Stimulated activated CD4-positive, alpha-beta T cell treated with anti-CD3 and anti-CD28 coated beads, TNF-alpha, amount 100 ng/mL, for 24 hours (primary cell): ENCODE data around the gene RGS3.
"Not testable (repeated sequence)": the region's sequence is repeated elsewhere in the genome, so short reads cannot be mapped to it uniquely, and the experiment has no call there.

ENCODE experiments used
- DNase-seq, 3 experiments: peaks; one replicate each; pipeline ENCODE4 v3.0.0-alpha.2; 2020; ENCODE audit warnings: low read depth in 3 of 3

Gene RGS3

DNA sequence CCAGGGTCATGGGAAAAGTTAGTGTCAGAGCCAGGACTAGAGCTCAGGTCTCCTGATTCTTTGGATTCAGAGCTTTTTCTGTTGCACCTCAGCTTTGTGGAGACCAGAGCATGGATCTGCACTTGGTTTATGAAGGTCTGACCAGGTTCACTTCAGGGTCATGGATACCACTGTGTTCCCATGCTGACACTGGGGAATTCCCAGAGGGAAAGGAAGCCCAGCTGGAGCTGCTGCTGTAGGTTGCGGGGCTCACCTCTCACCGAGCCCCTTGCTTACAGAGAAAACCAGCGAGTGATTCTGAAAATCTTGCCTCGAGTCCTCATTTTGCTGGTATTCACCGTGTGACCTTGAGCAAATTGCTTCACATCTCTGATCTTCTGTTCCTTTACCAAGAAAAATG lies 83.0 kb downstream of the RGS3 start:
- DNase-seq, result no peak

DNA sequence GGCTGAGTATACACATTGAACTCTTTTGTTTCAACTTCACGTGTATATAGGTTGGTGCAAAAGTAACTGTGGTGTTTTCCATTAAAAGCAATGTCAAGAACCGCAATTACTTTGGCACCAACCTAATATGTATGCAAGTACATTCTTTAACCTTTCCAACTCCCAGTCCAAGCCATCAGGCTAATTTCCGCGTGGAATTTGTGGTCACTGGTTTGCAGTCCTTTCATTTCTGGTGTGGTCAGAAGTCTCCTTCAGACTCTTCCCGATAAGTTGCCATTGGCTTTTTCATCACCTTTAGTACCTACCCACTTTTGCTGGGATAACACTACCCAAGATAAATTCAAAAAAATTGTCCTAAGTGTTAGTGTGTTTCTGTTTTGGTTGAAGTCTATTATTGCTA lies 84.0 kb downstream of the RGS3 start:
- DNase-seq, result no peak

DNA sequence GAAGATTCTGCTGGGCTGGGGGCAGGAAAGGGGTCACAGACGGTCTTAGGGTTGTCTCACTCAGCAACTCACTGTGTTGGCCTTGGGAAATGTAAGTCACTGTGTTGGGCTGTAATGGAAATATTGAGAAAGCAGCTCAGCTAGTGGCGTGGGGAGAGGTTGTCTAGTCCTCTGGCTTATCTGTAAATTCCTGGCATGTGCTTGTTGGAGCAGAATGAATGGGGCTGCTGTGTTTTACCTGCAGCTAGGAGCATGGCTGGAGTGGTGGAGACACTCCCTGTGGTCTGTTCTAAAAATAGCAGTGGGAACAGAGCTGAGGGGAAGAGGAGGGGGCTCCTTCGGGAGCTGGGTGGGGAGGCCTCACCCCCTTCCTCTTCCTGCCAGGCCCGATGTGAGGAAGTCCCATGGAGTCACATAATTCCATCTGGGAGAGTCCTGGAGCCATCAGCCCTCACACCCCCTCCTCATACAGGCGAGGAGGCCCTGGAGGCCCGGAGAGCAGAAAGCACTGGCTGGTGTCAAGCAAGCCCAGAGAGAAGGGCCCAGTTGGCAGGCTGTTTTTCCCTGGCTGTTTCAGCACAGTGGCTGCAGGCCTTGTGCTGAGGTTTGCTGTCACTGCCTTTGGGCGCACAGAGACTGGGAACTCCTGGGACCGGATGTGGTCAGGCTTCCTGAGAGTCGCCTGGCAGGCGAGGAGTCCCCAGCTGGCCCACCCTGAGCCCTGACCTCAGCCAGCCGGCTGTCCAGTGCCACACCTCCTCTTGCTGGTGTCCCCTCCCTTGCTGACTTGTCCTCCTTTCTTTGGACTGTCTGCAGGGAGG lies 84.9 kb downstream of the RGS3 start:
- DNase-seq, result peak; percentile 11 to 27 (median 20)

DNA sequence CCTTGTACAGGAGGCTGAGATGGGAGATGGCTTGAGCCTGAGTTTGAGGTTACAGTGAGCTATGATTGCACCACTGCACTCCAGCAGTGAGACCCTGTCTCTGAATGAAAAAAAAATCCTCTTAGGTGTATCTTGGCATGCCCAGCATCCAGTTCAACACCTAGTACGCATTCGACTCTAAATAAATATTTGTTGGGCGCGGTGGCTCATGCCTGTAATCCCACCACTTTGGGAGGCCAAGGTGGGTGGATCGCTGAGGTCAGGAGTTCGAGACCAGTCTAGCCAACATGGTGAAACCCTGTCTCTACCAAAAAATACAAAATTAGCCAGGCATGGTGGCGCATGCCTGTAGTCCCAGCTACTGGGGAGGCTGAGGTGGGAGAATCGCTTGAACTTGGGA lies 86.4 kb downstream of the RGS3 start:
- not testable (repeated sequence) for DNase-seq

DNA sequence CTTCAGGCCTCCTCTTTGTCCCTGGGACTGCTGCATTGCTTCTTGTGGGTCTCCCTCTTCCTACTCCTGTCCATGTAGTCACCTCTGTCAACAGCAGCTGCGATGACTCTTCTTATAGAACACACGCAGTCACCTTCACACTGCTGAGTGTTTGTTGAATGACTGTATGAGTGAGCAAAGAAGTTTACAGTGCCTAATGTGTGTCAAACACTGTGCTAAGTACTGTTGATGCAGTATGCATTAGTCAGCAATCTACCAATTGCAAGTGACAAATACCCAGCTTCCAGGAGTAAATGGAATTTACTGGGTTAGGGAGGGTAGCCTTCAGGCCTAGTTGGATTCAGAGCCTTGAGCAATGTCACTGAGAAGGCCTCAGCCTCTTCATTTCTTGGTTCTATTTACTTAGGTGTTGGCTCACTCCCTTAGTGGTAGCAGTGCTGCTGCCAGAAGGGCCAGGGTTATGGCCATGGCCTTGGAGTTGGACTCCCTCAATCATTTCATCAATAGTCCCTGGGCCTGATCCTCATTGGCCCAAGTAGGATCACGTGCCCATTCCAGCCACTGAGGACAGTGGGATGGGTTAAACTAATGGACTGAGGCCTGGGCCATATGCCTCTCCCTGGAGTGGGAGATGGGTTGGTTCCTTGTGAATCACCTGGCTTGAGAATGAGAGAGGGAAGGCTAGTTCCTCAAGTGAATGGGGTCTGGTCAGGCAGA lies 93.5 kb downstream of the RGS3 start:
- DNase-seq, result no peak

DNA sequence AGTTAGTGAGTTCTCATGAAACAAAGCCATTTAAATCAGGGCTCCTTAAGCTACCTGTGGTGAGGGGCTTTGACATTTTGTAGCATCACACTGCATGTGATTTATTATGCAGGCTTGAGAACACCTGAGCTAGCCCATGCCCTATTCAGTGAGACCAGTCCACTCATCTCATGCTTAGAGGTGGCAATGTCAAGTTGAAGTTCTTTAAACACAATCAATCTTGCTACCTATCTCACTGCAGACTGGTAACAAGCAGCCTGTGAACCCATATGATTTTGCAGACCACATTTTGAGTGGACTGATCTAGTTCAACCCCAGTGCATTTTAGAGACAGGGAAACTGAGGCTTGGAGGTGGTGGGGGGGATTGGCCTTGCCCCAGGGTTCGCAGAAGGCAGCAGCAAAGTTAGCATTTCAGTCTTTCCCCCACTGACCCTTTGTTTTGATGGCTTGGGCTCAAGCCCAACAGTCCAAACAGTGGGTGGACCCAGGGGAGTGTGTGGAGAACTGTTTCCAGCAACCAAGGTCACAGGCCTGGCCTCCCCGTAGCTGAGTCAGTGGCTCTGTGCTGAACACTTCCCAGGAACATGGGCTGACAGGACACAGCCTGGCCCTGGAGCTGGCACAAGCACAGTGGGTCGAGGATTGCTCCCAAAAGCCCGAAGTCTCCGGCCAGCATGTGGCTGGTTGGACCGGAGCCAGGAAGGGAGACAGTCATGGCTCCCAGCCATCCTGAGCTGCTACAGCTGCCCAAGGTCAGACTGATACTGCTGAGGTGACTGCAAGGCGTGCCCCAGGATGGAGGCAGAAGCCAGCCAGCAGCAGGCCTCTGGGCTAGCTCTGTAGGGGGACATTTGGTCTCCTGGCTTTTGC lies 95.3 kb downstream of the RGS3 start:
- no peak for DNase-seq

DNA sequence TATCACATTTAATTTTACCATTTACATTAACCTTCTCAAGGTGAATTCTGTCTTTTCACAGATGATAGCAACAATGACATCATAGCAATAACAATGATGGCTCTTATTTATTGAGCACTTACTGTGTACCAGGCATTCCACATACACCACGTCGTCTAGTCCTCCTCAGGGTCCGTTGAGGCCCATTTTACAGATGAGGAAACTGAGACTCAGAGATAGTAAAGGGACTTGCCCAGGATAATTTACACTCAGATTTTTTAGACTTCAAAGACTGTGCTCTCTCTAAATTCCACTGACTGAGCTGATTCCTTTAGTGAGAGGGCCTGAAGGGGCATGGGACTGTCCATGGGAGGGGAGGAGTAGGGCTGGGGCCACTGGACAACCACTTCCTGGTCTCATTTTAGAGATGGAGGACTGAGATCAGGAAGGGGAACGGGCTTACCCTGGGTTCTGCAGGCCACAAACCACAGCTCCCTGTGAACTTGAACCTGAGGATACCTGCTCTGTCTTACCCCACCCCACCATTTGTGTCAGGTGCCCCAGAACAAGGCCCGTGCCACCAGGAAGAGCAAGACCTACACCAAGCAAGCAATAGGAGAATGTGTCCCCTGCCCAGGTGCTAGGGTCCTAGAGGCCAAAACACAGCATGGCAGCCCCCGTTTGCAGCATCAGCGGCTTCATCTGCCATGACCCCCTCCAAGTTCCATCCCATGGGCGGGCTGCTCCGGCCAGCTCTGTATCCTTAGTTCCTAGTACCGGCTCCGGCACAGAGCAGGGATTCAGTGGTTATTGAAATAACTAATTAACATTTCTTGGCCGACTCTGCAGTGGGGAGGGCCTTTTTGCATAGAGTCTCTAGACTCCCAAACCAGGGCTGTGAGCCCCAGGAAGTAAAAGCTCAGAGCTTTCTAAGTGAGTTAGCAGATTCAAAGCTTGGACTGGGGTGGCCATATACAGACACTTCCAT lies 96.6 kb downstream of the RGS3 start:
- no peak for DNase-seq

DNA sequence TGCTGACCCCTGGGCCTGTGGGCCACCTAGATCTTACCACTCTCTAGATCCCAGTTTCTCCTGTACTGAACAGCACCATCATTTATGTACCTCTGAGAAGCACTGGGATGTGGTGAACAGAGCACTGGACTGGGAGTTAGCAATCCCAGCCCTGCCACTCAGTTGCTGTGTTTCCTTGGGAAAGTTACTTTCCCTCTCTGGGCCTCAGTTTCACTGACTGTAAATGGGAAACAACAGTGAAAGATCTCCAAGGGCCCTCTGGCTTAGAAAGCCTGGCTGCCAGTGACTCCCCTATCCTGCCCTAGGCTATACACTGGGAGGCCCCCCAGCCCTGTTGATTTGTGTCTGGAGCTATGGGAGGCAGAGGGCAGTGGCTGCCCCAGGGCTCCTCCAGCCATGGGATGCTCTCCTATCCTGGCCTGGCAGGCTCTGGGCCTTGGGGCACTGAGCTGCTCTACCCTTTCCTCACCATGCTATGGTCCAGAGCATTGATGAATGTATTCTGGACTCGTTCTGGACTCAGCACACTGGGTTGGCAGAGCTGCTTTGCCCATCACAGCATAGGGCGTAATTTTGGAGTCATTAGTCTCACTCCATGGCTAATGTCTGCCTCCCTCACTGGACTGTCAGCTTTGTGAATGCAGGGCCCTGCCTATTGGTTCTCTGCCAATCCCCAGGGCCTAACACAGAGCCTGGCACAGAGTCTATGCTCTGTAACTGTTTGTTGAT lies 99.3 kb downstream of the RGS3 start:
- no peak for DNase-seq

DNA sequence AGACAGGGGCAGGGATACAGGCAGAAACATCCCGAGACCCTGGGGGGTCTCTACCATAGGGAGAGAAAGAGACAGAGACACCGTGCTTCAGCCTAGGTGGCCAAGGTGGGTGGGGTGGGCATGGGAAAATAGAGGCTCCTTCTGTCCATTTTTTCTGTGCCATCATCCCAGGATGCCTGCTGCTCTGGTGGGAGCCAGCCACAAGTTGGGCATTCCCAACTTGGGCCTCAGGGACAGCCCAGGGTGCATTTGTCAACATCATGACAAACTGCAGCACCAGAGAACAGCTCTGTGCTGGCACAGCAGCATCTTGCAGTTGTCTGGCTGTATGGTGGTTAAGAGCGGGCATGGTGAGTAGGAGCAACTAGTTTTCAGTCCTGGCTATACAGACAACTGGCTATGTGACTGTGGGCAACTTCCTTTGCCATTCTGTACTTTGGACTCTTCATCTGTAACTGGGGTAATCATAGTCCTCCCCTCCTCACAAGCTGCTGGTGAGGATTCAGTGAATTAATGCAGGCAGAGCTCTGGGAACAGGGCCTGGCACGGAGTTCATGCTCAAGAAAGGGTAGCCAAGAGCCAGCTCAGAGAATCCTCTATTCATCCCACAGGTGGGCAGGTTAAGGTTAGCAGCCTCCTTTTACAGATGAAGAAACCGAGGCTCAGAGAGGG lies 100.4 kb downstream of the RGS3 start:
- DNase-seq, result no peak

DNA sequence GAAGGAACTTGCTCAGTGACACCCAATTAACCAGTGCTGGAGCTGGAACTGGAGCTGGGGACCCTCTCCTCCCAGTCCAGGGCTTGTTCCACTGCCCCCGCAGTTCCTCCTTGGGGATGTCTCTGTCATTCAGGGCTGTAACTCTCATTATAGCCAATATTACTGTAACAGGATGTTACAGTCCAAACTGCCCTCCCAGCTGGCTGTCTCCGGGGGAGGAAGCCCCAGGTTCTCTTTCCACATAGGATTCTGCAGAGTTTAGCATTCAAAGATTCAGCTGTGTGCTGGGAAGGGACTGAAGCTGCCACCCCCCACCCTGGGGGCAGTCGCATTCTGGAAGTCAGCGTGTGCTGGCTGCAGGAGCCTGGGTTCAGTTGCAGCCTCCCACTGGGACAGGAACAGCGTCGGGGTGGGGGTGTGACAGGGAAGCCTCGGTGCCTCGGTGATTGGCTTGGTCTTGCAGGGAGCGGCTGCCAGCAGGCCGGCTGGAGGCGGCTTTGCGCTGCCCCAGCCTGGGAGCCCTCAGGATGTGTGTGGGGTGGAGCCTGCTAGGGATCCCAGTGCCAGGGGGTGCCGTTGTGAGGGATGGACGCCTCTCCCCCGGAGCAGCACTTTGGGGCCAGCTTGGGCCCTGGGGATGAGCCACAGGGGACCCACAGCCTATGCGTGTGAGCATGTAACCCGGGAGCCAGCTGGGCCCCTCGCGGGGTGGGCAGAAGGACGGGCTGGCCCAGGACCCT lies 101.1 kb downstream of the RGS3 start:
- DNase-seq, result no peak

DNA sequence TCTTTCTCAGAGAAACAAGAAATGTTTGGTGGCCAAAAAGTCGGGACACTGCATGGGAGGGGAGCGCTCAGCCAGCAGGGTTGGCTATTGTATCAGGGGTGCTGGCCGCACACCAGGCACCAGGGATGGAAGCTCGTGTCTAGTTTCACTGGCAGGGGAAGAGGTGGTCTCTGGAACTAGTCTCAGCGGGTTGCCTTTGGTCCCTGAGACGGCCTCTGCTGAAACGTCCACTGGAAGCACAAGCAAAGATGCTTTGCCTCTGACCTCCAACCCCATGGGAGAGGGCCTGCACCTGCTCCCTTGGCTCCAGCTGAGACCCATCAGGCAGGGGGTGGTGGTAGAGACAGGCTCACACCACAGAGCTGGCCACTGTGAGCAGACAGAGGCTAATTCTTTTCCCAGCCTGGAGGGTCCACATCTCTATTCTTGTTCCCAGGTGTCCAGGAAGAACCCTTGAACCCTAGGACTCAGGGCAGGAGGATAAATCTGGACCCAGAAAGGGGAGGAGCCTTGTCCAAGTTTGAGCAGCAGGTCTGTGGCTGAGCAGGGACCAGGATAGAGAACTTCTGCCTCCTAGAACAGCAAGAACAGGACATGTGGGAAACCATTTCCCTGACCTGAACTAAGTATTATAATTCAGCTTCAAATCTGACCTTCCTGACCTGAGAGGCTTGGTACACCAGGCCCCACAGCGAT lies 102.6 kb downstream of the RGS3 start:
- no peak for DNase-seq

DNA sequence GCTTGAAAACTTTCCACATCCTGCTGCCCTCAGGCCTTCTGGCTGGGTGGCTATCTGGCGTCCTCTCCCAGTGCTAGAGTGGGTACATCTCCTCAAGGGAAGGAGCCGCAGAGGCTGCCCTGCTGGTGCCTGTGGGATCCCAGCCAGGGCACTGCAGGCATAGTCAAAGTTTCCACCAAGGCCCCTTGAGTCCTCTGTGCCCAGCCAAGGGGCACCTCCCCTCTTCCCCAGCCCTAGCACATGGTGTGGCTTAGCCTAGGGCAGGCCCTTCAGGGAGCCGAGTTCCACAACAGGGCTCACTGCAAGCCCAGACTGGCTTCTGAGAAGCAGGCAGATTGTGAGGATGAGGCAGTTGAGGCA lies 103.2 kb downstream of the RGS3 start:
- no peak for DNase-seq

DNA sequence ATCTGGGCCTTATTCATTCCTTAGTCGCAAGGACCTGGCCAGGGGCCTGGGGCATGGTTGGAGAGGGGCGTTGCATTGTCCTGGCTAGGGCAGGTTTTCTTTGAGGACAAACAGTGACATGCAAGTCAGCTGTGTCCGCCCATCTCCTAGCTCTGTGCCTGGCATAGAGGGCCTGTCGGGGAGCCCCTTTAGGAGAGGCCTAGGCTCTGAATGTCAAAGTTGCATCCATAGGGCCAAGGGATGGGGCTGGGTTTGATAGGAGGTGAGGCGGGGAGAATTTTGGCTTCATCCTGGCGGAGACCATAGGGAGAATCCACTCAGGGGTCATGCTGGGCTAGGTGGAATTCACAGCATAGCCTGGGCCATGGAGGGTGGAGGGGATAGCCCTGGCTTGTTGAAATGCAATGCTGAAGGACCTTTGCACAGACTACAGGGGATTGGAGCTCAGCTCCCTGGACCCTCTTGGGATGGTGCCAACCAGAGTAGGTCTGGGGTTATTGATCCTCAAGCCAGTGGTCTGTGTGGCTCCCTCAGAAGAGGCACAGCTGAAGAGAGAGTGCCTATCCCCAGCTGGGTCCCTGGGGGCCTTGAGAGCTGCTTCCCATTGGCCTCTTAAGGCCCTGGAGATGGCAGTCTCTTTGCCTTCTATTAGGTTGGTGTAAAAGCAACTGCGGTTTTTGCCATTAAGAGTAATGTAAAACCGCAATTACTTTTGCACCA lies 104.0 kb downstream of the RGS3 start:
- DNase-seq, result no peak

DNA sequence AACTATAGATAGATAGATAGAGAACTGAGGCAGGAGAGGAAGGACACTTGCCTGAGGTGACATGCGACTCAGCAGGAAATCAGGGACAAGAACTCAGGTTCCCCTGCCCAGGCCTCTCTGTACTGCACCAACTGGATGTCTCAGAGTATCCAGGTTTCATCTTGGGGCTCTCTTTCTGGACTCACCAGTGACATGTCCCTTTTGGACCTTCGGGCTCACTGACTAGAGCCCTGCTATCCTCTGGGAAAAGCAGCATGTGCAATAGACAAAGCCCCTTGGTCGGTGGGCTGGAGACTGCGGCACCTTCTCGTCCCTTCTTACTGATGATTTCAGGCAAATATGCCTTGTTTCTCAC lies 104.5 kb downstream of the RGS3 start:
- DNase-seq, result no peak

DNA sequence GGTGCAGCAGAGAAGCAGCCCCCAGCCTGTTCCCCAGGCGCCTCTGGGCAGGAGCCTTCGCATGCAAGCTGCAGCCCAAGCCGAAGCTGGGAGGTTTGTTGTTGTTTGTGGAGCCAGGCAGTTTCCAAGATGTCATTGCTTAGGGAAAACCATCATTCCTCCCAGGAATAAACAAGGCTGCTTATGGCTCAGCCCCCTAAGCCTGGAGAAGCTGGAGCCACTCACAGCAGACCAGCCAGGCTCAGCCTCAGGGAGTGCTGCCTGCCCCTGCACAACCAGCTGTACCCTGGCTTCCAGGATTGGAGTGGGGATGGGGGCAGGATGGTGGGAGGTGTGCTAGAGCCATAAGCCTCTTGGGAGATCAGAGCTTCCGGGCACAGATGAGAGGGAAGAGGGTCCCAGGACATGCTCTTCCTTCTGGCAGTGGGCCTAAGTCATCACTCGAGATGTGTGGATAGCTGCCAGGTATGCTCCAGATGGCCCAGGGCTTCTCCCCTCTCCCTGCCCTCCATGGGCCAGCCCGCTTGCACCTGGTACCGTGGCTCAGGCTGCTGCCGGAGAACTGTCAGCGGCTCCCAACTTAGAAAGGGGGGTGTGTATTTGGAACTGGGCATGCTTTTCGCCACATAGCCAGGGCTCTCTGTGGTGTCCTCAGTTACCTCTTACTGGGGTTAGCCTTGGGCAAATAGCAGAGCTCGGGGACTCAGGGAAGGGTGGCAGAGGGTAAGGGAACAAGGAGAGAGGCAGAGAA lies 105.2 kb downstream of the RGS3 start:
- DNase-seq, result no peak

DNA sequence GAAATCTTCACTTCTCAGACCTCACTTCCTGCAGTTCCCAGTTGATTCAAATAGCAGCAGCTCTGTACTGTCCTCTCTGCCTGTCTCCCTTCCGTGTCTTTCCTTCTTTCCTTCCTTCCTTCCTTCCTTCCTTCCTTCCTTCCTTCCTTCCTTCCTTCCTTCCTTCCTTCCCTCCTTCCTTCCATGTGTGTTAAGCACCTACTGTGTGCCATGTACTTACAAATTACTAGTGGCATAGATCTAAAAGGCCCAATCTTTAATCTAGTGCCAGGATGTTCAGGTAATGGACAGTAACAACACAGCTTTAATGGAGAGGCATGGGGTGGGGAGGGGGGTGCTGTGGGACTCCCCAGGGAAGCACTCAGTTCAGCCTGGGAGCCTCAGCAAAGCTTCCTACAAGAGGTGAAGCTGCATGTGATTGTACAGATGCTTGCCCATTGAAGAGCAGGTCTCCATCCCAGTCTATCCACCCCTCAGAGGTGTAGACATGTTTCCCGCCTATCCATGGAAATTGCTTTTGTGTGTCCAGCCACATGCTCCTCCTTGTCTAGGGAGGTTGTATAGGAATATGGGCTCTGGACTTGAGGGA lies 106.0 kb downstream of the RGS3 start:
- no peak for DNase-seq

DNA sequence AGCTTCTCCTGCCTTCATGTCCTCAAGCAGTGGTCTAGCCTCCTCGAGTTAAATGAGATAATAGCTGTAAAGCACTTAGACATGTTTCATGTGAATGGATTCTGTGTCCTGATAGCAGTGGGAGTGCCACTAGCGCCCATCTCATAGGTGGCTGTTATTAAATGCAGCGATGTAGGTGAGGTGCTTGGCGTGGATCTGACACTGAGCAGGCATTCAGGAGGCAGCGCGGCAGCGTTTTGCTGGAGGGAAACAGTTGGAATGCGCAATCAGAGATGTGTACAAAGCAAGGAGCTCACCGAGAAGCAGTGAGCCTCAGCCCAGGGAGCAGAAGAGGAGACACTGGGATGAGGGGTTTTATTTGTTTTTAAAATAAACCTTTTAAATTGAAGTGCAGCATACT lies 106.6 kb downstream of the RGS3 start:
- no peak for DNase-seq
